ENCODE results near the gene PREP. TPM values are rescaled to one million over a fixed set of nuclear protein-coding genes. Genes with fewer than 3 reads are reported as not detected.

The PREP gene
- total and polyA plus RNA-seq, 2 of the 8 experiments (the other 6 are each of a cell fraction or from before 2014, with no cell fraction given): 26.8 to 70.0 TPM

- TF ChIP-seq ATF2 (IDR thresholded peaks at IDR 0.05; ENCODE audit: low read length) (no peak), TBP (IDR thresholded peaks at IDR 0.05; ENCODE audit: low read depth, low read length) (no peak), CBX5 (IDR thresholded peaks at IDR 0.05; ENCODE audit: low read depth, low read length) (no peak), TEAD4 (IDR thresholded peaks at IDR 0.05; ENCODE audit: low read depth, low read length) (no peak)
Measured at GRCh38 chr6:105273589-105273988, 129.3 kb downstream of the PREP start (continued).

Data from H1 (cell line).